ENCODE measurements around the gene ANKRD12. TPM values are rescaled to one million over a fixed set of nuclear protein-coding genes. Genes with fewer than 3 reads are reported as not detected.

ANKRD12 gene
- polyA plus RNA-seq, 1 donor (not counting 4 experiments of a cell fraction or from before 2014, with no cell fraction given) = 8.0 TPM

- H3K9me3 ChIP-seq (ENCODE audit: control insufficient read depth, low read depth, low read length) = no peaks in the 10 kb centered on the region
- H2AFZ ChIP-seq (ENCODE audit: control insufficient read depth, low read length) = no peak overlapping the region
- H3K4me1 ChIP-seq (ENCODE audit: control insufficient read depth, extremely low read depth, insufficient read depth, low read length) = peaks cover 22% of the 10 kb centered on the region
- peak overlapping the region in 1 of 3 experiments; percentile 75 for H3K4me3 ChIP-seq (ENCODE audit: control insufficient read depth in 2 of 3, extremely low read depth in 1 of 3, insufficient read depth in 2 of 3, low read depth in 1 of 3, low read length in 3 of 3)
- H3K27me3 ChIP-seq (ENCODE audit: control insufficient read depth, extremely low read depth, insufficient read depth, low read length) = no peaks in the 10 kb centered on the region
- TF ChIP-seq CTCF (optimal IDR thresholded peaks at IDR 0.05 in 1 of 3, IDR thresholded peaks at IDR 0.05 in 1 of 3, conservative IDR thresholded peaks at IDR 0.05 in 1 of 3; ENCODE audit: extremely low read depth in 1 of 3, insufficient read depth in 2 of 3, low read length in 3 of 3) (no peak), EZH2 (IDR thresholded peaks at IDR 0.05; ENCODE audit: low read length) (no peak)
- H3K9me1 ChIP-seq (ENCODE audit: control insufficient read depth, extremely low read depth, insufficient read depth, low read length) = no peaks in the 10 kb centered on the region
- peak overlapping the region; percentile 77 for H3K4me2 ChIP-seq (ENCODE audit: control insufficient read depth, extremely low read depth, insufficient read depth, low read depth, low read length)
- no peaks in the 10 kb centered on the region for H4K20me1 ChIP-seq (ENCODE audit: control insufficient read depth, extremely low read depth, insufficient read depth, low read length)
- no peak overlapping the region for H3K27ac ChIP-seq (ENCODE audit: control insufficient read depth, insufficient read depth, low read length)
- dilution Hi-C loops (cut with MboI; ENCODE audit: extremely low pct_ligation_motif_present, low sequenced_read_pairs) = no loop called here
- FAIRE-seq (no peak), DNase-seq (ENCODE audit: low read depth, low spot score) (no peak)
- H3K36me3 ChIP-seq (ENCODE audit: control insufficient read depth in 2 of 2, extremely low read depth in 1 of 2, insufficient read depth in 2 of 2, low read length in 2 of 2) = no peaks in the 10 kb centered on the region
- no peak overlapping the region for H3K9ac ChIP-seq (ENCODE audit: control insufficient read depth, extremely low read depth, insufficient read depth, low read length)
- peaks cover 71% of the 10 kb centered on the region for H3K79me2 ChIP-seq (ENCODE audit: control insufficient read depth, insufficient read depth, low read length)
Observed at GRCh38 chr18:9140984-9141383, 4.4 kb downstream of the ANKRD12 start.

GRCh38 chr18:9146224-9146623 is 9.6 kb downstream of the ANKRD12 start:
- Histone ChIP-seq H3K36me3 (ENCODE audit: control insufficient read depth in 2 of 2, extremely low read depth in 1 of 2, insufficient read depth in 2 of 2, low read length in 2 of 2) (no peaks in the 10 kb centered on the region), H3K9ac (ENCODE audit: control insufficient read depth, extremely low read depth, insufficient read depth, low read length) (no peak overlapping the region), H3K4me1 (ENCODE audit: control insufficient read depth, extremely low read depth, insufficient read depth, low read length) (peaks cover 13% of the 10 kb centered on the region), H2AFZ (ENCODE audit: control insufficient read depth, low read length) (no peak overlapping the region), H3K9me1 (ENCODE audit: control insufficient read depth, extremely low read depth, insufficient read depth, low read length) (no peaks in the 10 kb centered on the region), H4K20me1 (ENCODE audit: control insufficient read depth, extremely low read depth, insufficient read depth, low read length) (no peaks in the 10 kb centered on the region), H3K9me3 (ENCODE audit: control insufficient read depth, low read depth, low read length) (no peaks in the 10 kb centered on the region), H3K27me3 (ENCODE audit: control insufficient read depth, extremely low read depth, insufficient read depth, low read length) (no peaks in the 10 kb centered on the region), H3K27ac (ENCODE audit: control insufficient read depth, insufficient read depth, low read length) (no peak overlapping the region), H3K4me2 (ENCODE audit: control insufficient read depth, extremely low read depth, insufficient read depth, low read depth, low read length) (no peak overlapping the region), H3K79me2 (ENCODE audit: control insufficient read depth, insufficient read depth, low read length) (peaks cover 88% of the 10 kb centered on the region), H3K4me3 (ENCODE audit: control insufficient read depth in 2 of 3, extremely low read depth in 1 of 3, insufficient read depth in 2 of 3, low read depth in 1 of 3, low read length in 3 of 3) (no peak overlapping the region)
- TF ChIP-seq CTCF (optimal IDR thresholded peaks at IDR 0.05 in 1 of 3, IDR thresholded peaks at IDR 0.05 in 1 of 3, conservative IDR thresholded peaks at IDR 0.05 in 1 of 3; ENCODE audit: extremely low read depth in 1 of 3, insufficient read depth in 2 of 3, low read length in 3 of 3) = no peak
- TF ChIP-seq EZH2 (IDR thresholded peaks at IDR 0.05; ENCODE audit: low read length) = no peak
- dilution Hi-C loops (cut with MboI; ENCODE audit: extremely low pct_ligation_motif_present, low sequenced_read_pairs) = no loop called here
- DNase-seq (ENCODE audit: low read depth, low spot score) = no peak
- no peak for FAIRE-seq
